NB4 (cell line): Measurements from ENCODE around the gene LIX1.

Experiments
- POLR2A ChIP-seq: IDR thresholded peaks from 2 replicates; pipeline ENCODE4 v1.6.1; 2011; ENCODE audit warnings: mild to moderate bottlenecking; ENCODE audit not compliant: insufficient read length; ENCODE audit errors: extremely low read depth
- TF ChIP-seq, protein P1 (sequence below): IDR thresholded peaks from one replicate; pipeline ENCODE4 v1.5.1; 2012; ENCODE audit warnings: low read depth, low read length

DNA sequence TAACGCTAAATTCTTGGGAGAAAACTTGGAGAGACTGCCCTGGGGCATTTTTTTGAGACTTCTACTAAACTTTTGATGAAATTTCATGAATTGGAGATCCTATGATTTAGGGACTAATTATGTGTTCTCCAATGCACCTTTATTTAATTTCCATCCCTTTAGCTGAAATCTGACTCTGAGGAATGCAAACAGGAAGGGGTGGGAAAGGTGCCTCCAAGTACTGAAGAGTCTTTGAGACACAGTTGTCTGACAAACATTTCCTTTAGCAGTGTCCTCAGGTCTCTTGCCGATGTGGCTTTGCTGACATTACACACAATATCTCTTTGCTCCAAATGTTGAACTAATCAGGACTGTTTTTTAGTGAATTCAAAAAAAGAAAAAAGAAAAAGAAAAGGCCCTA is 76.9 kb downstream of the LIX1 start:
- TF ChIP-seq, protein P1, sequence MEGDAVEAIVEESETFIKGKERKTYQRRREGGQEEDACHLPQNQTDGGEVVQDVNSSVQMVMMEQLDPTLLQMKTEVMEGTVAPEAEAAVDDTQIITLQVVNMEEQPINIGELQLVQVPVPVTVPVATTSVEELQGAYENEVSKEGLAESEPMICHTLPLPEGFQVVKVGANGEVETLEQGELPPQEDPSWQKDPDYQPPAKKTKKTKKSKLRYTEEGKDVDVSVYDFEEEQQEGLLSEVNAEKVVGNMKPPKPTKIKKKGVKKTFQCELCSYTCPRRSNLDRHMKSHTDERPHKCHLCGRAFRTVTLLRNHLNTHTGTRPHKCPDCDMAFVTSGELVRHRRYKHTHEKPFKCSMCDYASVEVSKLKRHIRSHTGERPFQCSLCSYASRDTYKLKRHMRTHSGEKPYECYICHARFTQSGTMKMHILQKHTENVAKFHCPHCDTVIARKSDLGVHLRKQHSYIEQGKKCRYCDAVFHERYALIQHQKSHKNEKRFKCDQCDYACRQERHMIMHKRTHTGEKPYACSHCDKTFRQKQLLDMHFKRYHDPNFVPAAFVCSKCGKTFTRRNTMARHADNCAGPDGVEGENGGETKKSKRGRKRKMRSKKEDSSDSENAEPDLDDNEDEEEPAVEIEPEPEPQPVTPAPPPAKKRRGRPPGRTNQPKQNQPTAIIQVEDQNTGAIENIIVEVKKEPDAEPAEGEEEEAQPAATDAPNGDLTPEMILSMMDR = no peak
- TF ChIP-seq POLR2A = no peak
